ENCODE measurements around the gene TTC23L. TPM values are rescaled to one million over a fixed set of nuclear protein-coding genes. Genes with fewer than 3 reads are reported as not detected.

TTC23L gene
- total RNA-seq, 1 experiment from 2014 or later = 0.54 TPM

DNA sequence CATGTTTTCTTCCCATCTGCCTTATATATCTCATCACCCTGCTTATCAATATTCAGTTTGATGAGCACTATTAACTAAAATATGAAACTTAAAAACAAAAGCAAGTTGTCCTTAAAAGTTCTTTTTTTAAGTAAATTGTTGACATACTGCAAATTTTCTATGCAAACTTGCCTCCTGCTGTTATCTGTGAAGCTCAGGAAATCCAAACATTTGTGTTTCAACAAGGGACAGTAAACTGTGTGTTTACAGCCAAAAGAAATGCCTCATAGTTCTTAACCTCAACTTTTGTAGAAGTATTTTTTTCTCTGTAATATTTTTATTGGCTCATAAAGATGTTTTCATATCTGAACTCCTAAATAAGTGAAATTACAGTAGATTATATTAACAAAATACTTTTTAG lies 7.7 kb upstream of the TTC23L start:
- no peak for DNase-seq
- Mint-ChIP-seq H3K27me3 (ENCODE audit: unreplicated experiment) (no peaks in the 10 kb centered on the region), H3K27ac (ENCODE audit: unreplicated experiment) (no peak overlapping the region), H3K4me3 (ENCODE audit: low read depth, unreplicated experiment) (no peak overlapping the region), H3K4me1 (ENCODE audit: low read depth, unreplicated experiment) (no peaks in the 10 kb centered on the region), H3K36me3 (ENCODE audit: insufficient read depth, unreplicated experiment) (peaks cover 17% of the 10 kb centered on the region), H3K9me3 (ENCODE audit: low read depth, unreplicated experiment) (no peaks in the 10 kb centered on the region)
- BruUV-seq (replicated peaks) = no TSS peak
- CTCF ChIA-PET = no interaction called here
- TF ChIP-seq, protein P1, sequence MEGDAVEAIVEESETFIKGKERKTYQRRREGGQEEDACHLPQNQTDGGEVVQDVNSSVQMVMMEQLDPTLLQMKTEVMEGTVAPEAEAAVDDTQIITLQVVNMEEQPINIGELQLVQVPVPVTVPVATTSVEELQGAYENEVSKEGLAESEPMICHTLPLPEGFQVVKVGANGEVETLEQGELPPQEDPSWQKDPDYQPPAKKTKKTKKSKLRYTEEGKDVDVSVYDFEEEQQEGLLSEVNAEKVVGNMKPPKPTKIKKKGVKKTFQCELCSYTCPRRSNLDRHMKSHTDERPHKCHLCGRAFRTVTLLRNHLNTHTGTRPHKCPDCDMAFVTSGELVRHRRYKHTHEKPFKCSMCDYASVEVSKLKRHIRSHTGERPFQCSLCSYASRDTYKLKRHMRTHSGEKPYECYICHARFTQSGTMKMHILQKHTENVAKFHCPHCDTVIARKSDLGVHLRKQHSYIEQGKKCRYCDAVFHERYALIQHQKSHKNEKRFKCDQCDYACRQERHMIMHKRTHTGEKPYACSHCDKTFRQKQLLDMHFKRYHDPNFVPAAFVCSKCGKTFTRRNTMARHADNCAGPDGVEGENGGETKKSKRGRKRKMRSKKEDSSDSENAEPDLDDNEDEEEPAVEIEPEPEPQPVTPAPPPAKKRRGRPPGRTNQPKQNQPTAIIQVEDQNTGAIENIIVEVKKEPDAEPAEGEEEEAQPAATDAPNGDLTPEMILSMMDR (IDR thresholded peaks at IDR 0.05; ENCODE audit: unreplicated experiment) = no peak
- intact Hi-C loops (cut with micrococcal nuclease; ENCODE audit: unreplicated experiment) = no loop called here

DNA sequence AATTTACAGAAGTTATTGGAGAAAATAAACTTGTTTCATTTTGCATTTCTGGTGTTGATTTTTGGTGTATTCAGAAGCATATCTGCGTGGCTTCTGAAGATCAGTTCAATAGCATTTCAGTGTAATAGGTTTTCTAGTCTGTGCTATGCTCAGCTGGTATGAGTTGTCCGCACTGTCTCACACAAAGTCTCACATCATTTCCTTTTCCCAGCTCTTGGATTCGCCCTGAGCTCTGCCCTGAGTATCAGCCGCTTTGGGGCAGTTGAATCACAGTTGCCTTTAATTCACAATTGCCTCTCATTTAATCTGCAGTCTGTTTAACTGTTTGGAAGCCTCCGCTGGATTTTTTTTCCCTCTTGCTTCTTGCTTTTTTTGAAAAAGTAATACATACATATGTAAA lies 6.4 kb upstream of the TTC23L start:
- Mint-ChIP-seq H3K36me3 (ENCODE audit: insufficient read depth, unreplicated experiment) (peaks cover 11% of the 10 kb centered on the region), H3K4me1 (ENCODE audit: low read depth, unreplicated experiment) (no peaks in the 10 kb centered on the region), H3K4me3 (ENCODE audit: low read depth, unreplicated experiment) (no peak overlapping the region), H3K27ac (ENCODE audit: unreplicated experiment) (no peak overlapping the region), H3K9me3 (ENCODE audit: low read depth, unreplicated experiment) (no peaks in the 10 kb centered on the region), H3K27me3 (ENCODE audit: unreplicated experiment) (no peaks in the 10 kb centered on the region)
- no TSS peak for BruUV-seq (replicated peaks)
- no peak for DNase-seq
- TF ChIP-seq, protein P1 (IDR thresholded peaks at IDR 0.05; ENCODE audit: unreplicated experiment) = no peak
- CTCF ChIA-PET = no interaction called here
- intact Hi-C loops (cut with micrococcal nuclease; ENCODE audit: unreplicated experiment) = no loop called here

DNA sequence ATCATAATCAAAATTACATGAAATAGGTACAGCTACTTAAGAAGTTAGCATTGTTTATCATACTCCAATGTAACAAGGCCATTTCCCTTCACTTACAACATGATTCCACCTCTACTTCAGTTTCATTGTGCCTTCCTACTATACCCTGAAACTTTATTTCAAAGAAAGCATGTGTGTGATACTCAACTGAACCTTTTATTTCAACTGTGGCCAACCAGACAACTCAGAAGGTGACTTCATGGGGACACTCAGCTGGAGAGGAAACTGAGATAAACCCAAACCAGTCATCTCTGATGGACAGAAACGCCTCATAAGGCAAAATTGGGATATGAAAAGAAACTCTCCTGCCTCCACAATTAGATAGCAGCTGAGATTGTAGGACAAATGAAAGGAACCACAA lies 5.9 kb upstream of the TTC23L start:
- TF ChIP-seq, protein P1 (IDR thresholded peaks at IDR 0.05; ENCODE audit: unreplicated experiment) = no peak
- BruUV-seq (replicated peaks) = no TSS peak
- intact Hi-C loops (cut with micrococcal nuclease; ENCODE audit: unreplicated experiment) = no loop called here
- H3K4me1 Mint-ChIP-seq (ENCODE audit: low read depth, unreplicated experiment) = no peaks in the 10 kb centered on the region
- no peak overlapping the region for H3K27ac Mint-ChIP-seq (ENCODE audit: unreplicated experiment)
- CTCF ChIA-PET = no interaction called here
- H3K27me3 Mint-ChIP-seq (ENCODE audit: unreplicated experiment) = no peaks in the 10 kb centered on the region
- peaks cover 11% of the 10 kb centered on the region for H3K36me3 Mint-ChIP-seq (ENCODE audit: insufficient read depth, unreplicated experiment)
- H3K9me3 Mint-ChIP-seq (ENCODE audit: low read depth, unreplicated experiment) = no peaks in the 10 kb centered on the region
- H3K4me3 Mint-ChIP-seq (ENCODE audit: low read depth, unreplicated experiment) = no peak overlapping the region
- no peak for DNase-seq

DNA sequence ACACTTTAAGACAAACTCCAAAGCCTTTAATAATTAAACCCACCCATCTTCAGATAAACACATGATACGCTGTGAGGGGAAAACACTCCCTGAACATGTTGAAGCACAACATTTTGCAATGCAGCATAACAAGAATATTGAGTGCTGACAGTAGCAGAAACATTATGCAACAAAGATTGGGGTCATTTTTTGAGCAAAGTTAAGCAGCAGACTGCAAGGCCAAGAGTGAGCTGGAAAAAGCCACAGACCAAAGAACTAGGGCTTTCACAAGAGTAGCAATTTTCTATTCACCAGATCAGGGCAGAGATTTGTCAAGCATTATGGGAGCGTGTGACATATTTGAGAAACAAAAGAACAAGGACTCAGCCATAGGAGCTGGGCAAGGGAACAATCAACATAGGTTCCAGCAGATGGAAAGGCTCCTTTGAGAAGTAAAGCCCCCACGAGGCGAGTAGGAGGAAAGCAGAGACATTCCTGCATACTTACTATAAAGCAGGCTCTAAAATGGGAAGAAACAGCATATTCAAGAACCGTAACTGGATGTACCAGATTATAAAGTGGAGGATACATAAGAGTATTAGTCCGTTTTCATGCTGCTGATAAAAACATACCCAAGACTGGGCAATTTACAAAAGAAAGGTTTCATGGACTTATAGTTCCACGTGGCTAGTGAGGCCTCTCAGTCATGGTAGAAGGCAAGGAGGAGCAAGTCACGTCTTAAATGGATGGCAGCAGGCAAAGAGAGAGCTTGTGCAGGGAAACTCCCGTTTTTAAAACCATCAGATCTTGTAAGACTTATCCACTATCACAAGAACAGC lies 4.8 kb upstream of the TTC23L start:
- peaks cover 10% of the 10 kb centered on the region for H3K4me1 Mint-ChIP-seq (ENCODE audit: low read depth, unreplicated experiment)
- H3K27ac Mint-ChIP-seq (ENCODE audit: unreplicated experiment) = no peak overlapping the region
- DNase-seq = no peak
- BruUV-seq (replicated peaks) = no TSS peak
- H3K27me3 Mint-ChIP-seq (ENCODE audit: unreplicated experiment) = no peaks in the 10 kb centered on the region
- CTCF ChIA-PET = no interaction called here
- no peaks in the 10 kb centered on the region for H3K9me3 Mint-ChIP-seq (ENCODE audit: low read depth, unreplicated experiment)
- TF ChIP-seq, protein P1 (IDR thresholded peaks at IDR 0.05; ENCODE audit: unreplicated experiment) = no peak
- H3K36me3 Mint-ChIP-seq (ENCODE audit: insufficient read depth, unreplicated experiment) = peaks cover 21% of the 10 kb centered on the region
- no peak overlapping the region for H3K4me3 Mint-ChIP-seq (ENCODE audit: low read depth, unreplicated experiment)
- intact Hi-C loops (cut with micrococcal nuclease; ENCODE audit: unreplicated experiment) = no loop called here

All from Calu3 (cell line).